HCT116 (cell line): Measurements from ENCODE around the gene IGF2R. TPM values are rescaled to one million over a fixed set of nuclear protein-coding genes. Genes with fewer than 3 reads are reported as not detected.

ENCODE experiments used
- ATAC-seq: fragments of 200-7000 bp; cut with Tn5 transposase; 2 replicates; pipeline ENCODE4 v1.9.1; 2020; ENCODE audit warnings: mild to moderate bottlenecking, moderate library complexity
- BruUV-seq: library from RNA; stranded (reverse); fragments of 400-500 nt; replicated peaks from 2 replicates; lab custom pipeline; 2021; lab: Mats Ljungman, UMichigan
- CTCF ChIA-PET: fragments of 300-600 bp; sonication (Branson Sonifier 250); formaldehyde crosslinking; loops from one replicate; lab custom pipeline; 2021; ENCODE audit warnings: antibody characterized with exemption; lab: Charles Lee
- POLR2A ChIA-PET: fragments of 300-600, 350-600 bp; sonication (Branson Sonifier 250); formaldehyde crosslinking; loops from one replicate; lab custom pipeline; 2021; ENCODE audit warnings: antibody characterized with exemption; lab: Charles Lee
- RAD21 ChIA-PET, 2 experiments: fragments of 300-600 bp; sonication (Branson Sonifier 250); formaldehyde crosslinking; loops; one replicate each; lab custom pipeline; 2023; ENCODE audit warnings: low total read pairs in 2 of 2; ENCODE audit not compliant: uncharacterized antibody in 2 of 2, unreplicated experiment in 2 of 2, low non-redundant PET in 1 of 2; lab: Charles Lee
- DNase-seq: peaks from one replicate; pipeline ENCODE4 v3.0.0-alpha.2; 2010; ENCODE audit warnings: low read depth, low spot score
- H2AFZ ChIP-seq: fragments of 200-600 bp; shearing (Covaris generic), sonication (generic); 2 replicates; pipeline ENCODE4 v1.6.1; 2017; ENCODE audit warnings: low read depth, mixed run types, mixed read lengths, antibody characterized with exemption, low read length; ENCODE audit not compliant: poor library complexity, severe bottlenecking
- H3K27ac ChIP-seq: 2 replicates; pipeline ENCODE4 v1.5.1; 2012; ENCODE audit warnings: low read depth, low read length
- H3K27me3 ChIP-seq: fragments of 200-600 bp; sonication (generic); 2 replicates; pipeline ENCODE4 v1.6.1; 2016; ENCODE audit warnings: mixed run types, low read length, mixed read lengths; ENCODE audit not compliant: insufficient read depth
- H3K36me3 ChIP-seq, 2 experiments: fragments of 200-500 bp in 1 of 2; fragments of 200-600 bp in 1 of 2; sonication (Bioruptor generic) in 1 of 2; sonication (generic) in 1 of 2; 2 replicates each; pipeline versions ENCODE4 v1.5.1 to v1.6.1; 2014 to 2016; ENCODE audit warnings: low read length in 2 of 2, inconsistent platforms in 1 of 2, mixed read lengths in 1 of 2, mixed run types in 1 of 2; ENCODE audit not compliant: insufficient read depth in 2 of 2, control insufficient read depth in 1 of 2
- H3K4me1 ChIP-seq, 2 experiments: fragments of 200-600 bp in 1 of 2; sonication (generic) in 1 of 2; 2 replicates each; pipeline versions ENCODE4 v1.5.1 to v1.6.1; 2012 to 2017; ENCODE audit warnings: low read length in 2 of 2, inconsistent platforms in 1 of 2, mild to moderate bottlenecking in 1 of 2, mixed read lengths in 1 of 2, mixed run types in 1 of 2, moderate library complexity in 1 of 2; ENCODE audit not compliant: insufficient read depth in 2 of 2, control insufficient read depth in 1 of 2
- H3K4me2 ChIP-seq: fragments of 200-600 bp; sonication (generic); 2 replicates; pipeline ENCODE4 v1.6.1; 2017; ENCODE audit warnings: mixed run types, low read length, mixed read lengths
- H3K4me3 ChIP-seq, 2 experiments: fragments of 200-600 bp in 1 of 2; sonication (generic) in 1 of 2; replicated peaks in 1 of 2; 2 replicates each; pipeline ENCODE4 v1.5.1; 2011 to 2016; ENCODE audit warnings: low read length in 2 of 2, control low read depth in 1 of 2, low read depth in 1 of 2, mild to moderate bottlenecking in 1 of 2, mixed read lengths in 1 of 2, mixed run types in 1 of 2
- H3K79me2 ChIP-seq: fragments of 200-600 bp; sonication (generic); 2 replicates; pipeline ENCODE4 v1.6.1; 2017; ENCODE audit warnings: mild to moderate bottlenecking, mixed run types, low read length, moderate library complexity, mixed read lengths; ENCODE audit not compliant: insufficient read depth
- H3K9ac ChIP-seq: fragments of 200-600 bp; sonication (generic); 2 replicates; pipeline ENCODE4 v1.6.1; 2016; ENCODE audit warnings: low read length, mixed read lengths
- H3K9me2 ChIP-seq: fragments of 200-600 bp; sonication (generic), shearing (Covaris generic); 2 replicates; pipeline ENCODE4 v1.6.1; 2017; ENCODE audit warnings: mixed run types, mild to moderate bottlenecking, moderate library complexity; ENCODE audit not compliant: insufficient read depth
- H3K9me3 ChIP-seq, 2 experiments: fragments of 200-500 bp in 1 of 2; fragments of 200-600 bp in 1 of 2; sonication (Bioruptor generic) in 1 of 2; sonication (generic) in 1 of 2; 2 replicates each; pipeline ENCODE4 v1.6.1; 2014 to 2017; ENCODE audit warnings: low read length in 2 of 2, mixed read lengths in 2 of 2, inconsistent platforms in 1 of 2, low read depth in 1 of 2, mild to moderate bottlenecking in 1 of 2, mixed run types in 1 of 2, moderate library complexity in 1 of 2; ENCODE audit not compliant: control insufficient read depth in 1 of 2, insufficient read depth in 1 of 2
- H4K20me1 ChIP-seq: fragments of 200-600 bp; sonication (generic), shearing (Covaris generic); 2 replicates; pipeline ENCODE4 v1.6.1; 2017; ENCODE audit warnings: mixed run types, mild to moderate bottlenecking, moderate library complexity; ENCODE audit not compliant: insufficient read depth
- EZH2phosphoT487 ChIP-seq: fragments of 200-600 bp; IDR thresholded peaks from 2 replicates; pipeline ENCODE4 v1.6.1; 2018; ENCODE audit warnings: antibody characterized with exemption, borderline replicate concordance
- JUND ChIP-seq: IDR thresholded peaks from 2 replicates; pipeline ENCODE4 v1.6.1; 2012
- POLR2A ChIP-seq: IDR thresholded peaks from 2 replicates; pipeline ENCODE4 v1.7.0; 2011; ENCODE audit warnings: borderline replicate concordance; ENCODE audit not compliant: insufficient read depth, insufficient read length; ENCODE audit errors: extremely low read depth
- SIN3A ChIP-seq: IDR thresholded peaks from 2 replicates; pipeline ENCODE4 v1.6.1; 2012; ENCODE audit warnings: low read depth
- SP1 ChIP-seq: IDR thresholded peaks from 2 replicates; pipeline ENCODE4 v1.6.1; 2012; ENCODE audit warnings: low read depth
- TCF7L2 ChIP-seq: IDR thresholded peaks from 2 replicates; pipeline ENCODE4 v1.7.0; 2011; ENCODE audit warnings: borderline replicate concordance, inconsistent platforms; ENCODE audit not compliant: insufficient read depth, insufficient read length; ENCODE audit errors: extremely low read depth
- YY1 ChIP-seq: IDR thresholded peaks from 2 replicates; pipeline ENCODE4 v1.6.1; 2011; ENCODE audit warnings: low read length, low read depth, moderate library complexity, mild to moderate bottlenecking; ENCODE audit not compliant: insufficient replicate concordance; ENCODE audit errors: extremely low read depth
- intact Hi-C: fragments of 100-400 bp; cut with micrococcal nuclease; formaldehyde crosslinking; loops from 2 replicates; pipeline ENCODE4 v1.10.0; 2022
- total RNA-seq: library from RNA; stranded (reverse); gene quantifications from one replicate; pipeline ENCODE4 v1.2.1, GENCODE V29; 2021; ENCODE audit not compliant: unreplicated experiment
- TF ChIP-seq, protein P1 (sequence below): IDR thresholded peaks from 2 replicates; pipeline ENCODE4 v1.6.1; 2012; ENCODE audit warnings: low read depth
- TF ChIP-seq, protein P2 (sequence below): IDR thresholded peaks from 2 replicates; pipeline ENCODE4 v1.6.1; 2012
- TF ChIP-seq, protein P3 (sequence below), 3 experiments: fragments of 200-600 bp in 1 of 3; sonication (generic) in 1 of 3; IDR thresholded peaks in 2 of 3; conservative IDR thresholded peaks in 1 of 3; 2 replicates each; pipeline ENCODE4 v1.5.1; 2012 to 2017; ENCODE audit warnings: low read depth in 2 of 3, low read length in 2 of 3, antibody characterized with exemption in 1 of 3, borderline replicate concordance in 1 of 3, control low read depth in 1 of 3, mild to moderate bottlenecking in 1 of 3, mixed read lengths in 1 of 3, mixed run types in 1 of 3, moderate library complexity in 1 of 3; ENCODE audit not compliant: insufficient read depth in 1 of 3
- TF ChIP-seq, protein P4 (sequence below): IDR thresholded peaks from 2 replicates; pipeline ENCODE4 v1.6.1; 2011; ENCODE audit warnings: mild to moderate bottlenecking, low read length, moderate library complexity; ENCODE audit not compliant: insufficient replicate concordance; ENCODE audit errors: extremely low read depth

IGF2R gene
- total RNA-seq, 1 experiment from 2014 or later = 37.0 TPM

DNA sequence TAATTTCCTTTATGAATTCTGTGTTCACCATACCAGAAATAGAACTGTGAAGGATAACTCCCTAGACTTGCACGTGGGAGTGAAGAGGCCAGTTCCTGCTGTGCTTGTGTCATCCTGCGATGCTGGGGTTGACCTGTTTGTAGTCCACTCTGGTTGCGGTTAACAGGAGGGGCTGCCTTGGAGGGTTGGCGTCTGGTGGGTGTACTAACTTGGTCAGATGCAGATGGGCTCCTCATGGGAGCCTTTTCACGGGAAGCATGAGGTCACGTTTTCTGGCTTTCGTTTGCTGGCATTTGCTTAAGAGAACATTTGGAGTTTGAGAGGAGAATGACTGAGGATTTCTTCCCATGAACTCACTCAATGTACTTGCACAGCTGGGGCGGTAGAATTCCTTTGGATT lies 41.2 kb downstream of the IGF2R start:
- intact Hi-C loops = no loop called here
- Histone ChIP-seq H3K27me3 (no peaks in the 10 kb centered on the region), H3K4me3 (no peak overlapping the region), H3K9ac (no peak overlapping the region), H2AFZ (no peak overlapping the region), H3K27ac (no peak overlapping the region), H3K9me2 (no peaks in the 10 kb centered on the region), H4K20me1 (no peaks in the 10 kb centered on the region), H3K36me3 (peaks cover 0 to 15% of the 10 kb centered on the region in 2 experiments; a peak in 2 of 4 replicates), H3K4me1 (no peaks in the 10 kb centered on the region), H3K79me2 (peaks cover 12% of the 10 kb centered on the region; the same call in 1 of the 2 replicates), H3K9me3 (peaks cover 0 to 5% of the 10 kb centered on the region in 2 experiments; a peak in 2 of 4 replicates), H3K4me2 (no peak overlapping the region)
- ATAC-seq (no peak), DNase-seq (no peak)
- POLR2A ChIA-PET = no interaction called here
- RAD21 ChIA-PET = no interaction called here
- TF ChIP-seq, protein P1, sequence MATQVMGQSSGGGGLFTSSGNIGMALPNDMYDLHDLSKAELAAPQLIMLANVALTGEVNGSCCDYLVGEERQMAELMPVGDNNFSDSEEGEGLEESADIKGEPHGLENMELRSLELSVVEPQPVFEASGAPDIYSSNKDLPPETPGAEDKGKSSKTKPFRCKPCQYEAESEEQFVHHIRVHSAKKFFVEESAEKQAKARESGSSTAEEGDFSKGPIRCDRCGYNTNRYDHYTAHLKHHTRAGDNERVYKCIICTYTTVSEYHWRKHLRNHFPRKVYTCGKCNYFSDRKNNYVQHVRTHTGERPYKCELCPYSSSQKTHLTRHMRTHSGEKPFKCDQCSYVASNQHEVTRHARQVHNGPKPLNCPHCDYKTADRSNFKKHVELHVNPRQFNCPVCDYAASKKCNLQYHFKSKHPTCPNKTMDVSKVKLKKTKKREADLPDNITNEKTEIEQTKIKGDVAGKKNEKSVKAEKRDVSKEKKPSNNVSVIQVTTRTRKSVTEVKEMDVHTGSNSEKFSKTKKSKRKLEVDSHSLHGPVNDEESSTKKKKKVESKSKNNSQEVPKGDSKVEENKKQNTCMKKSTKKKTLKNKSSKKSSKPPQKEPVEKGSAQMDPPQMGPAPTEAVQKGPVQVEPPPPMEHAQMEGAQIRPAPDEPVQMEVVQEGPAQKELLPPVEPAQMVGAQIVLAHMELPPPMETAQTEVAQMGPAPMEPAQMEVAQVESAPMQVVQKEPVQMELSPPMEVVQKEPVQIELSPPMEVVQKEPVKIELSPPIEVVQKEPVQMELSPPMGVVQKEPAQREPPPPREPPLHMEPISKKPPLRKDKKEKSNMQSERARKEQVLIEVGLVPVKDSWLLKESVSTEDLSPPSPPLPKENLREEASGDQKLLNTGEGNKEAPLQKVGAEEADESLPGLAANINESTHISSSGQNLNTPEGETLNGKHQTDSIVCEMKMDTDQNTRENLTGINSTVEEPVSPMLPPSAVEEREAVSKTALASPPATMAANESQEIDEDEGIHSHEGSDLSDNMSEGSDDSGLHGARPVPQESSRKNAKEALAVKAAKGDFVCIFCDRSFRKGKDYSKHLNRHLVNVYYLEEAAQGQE = no peak
- TF ChIP-seq TCF7L2 = no peak
- TF ChIP-seq, protein P2, sequence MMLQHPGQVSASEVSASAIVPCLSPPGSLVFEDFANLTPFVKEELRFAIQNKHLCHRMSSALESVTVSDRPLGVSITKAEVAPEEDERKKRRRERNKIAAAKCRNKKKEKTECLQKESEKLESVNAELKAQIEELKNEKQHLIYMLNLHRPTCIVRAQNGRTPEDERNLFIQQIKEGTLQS = no peak
- TF ChIP-seq SP1 = no peak
- no peak for TF ChIP-seq YY1
- TF ChIP-seq, protein P3, sequence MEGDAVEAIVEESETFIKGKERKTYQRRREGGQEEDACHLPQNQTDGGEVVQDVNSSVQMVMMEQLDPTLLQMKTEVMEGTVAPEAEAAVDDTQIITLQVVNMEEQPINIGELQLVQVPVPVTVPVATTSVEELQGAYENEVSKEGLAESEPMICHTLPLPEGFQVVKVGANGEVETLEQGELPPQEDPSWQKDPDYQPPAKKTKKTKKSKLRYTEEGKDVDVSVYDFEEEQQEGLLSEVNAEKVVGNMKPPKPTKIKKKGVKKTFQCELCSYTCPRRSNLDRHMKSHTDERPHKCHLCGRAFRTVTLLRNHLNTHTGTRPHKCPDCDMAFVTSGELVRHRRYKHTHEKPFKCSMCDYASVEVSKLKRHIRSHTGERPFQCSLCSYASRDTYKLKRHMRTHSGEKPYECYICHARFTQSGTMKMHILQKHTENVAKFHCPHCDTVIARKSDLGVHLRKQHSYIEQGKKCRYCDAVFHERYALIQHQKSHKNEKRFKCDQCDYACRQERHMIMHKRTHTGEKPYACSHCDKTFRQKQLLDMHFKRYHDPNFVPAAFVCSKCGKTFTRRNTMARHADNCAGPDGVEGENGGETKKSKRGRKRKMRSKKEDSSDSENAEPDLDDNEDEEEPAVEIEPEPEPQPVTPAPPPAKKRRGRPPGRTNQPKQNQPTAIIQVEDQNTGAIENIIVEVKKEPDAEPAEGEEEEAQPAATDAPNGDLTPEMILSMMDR (IDR thresholded peaks at IDR 0.05 in 2 of 3, conservative IDR thresholded peaks at IDR 0.05 in 1 of 3; ENCODE audit: borderline replicate concordance in 1 of 3, insufficient read depth in 1 of 3, low read depth in 2 of 3, low read length in 2 of 3) = no peak
- TF ChIP-seq EZH2phosphoT487 = no peak
- TF ChIP-seq, protein P4, sequence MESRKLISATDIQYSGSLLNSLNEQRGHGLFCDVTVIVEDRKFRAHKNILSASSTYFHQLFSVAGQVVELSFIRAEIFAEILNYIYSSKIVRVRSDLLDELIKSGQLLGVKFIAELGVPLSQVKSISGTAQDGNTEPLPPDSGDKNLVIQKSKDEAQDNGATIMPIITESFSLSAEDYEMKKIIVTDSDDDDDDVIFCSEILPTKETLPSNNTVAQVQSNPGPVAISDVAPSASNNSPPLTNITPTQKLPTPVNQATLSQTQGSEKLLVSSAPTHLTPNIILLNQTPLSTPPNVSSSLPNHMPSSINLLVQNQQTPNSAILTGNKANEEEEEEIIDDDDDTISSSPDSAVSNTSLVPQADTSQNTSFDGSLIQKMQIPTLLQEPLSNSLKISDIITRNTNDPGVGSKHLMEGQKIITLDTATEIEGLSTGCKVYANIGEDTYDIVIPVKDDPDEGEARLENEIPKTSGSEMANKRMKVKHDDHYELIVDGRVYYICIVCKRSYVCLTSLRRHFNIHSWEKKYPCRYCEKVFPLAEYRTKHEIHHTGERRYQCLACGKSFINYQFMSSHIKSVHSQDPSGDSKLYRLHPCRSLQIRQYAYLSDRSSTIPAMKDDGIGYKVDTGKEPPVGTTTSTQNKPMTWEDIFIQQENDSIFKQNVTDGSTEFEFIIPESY = no peak
- TF ChIP-seq JUND = no peak
- TF ChIP-seq SIN3A = no peak
- TF ChIP-seq POLR2A = no peak
- BruUV-seq = no TSS peak
- CTCF ChIA-PET = no interaction called here
